GM23338 (cell line): ENCODE results near the gene SOAT1.

Source experiments
- EZH2 ChIP-seq: fragments of 200-600 bp; sonication (generic); IDR thresholded peaks from one replicate; pipeline ENCODE4 v1.8.0; 2017; ENCODE audit warnings: antibody characterized with exemption, mild to moderate bottlenecking, low read depth; ENCODE audit not compliant: unreplicated experiment
- EZH2phosphoT487 ChIP-seq: fragments of 200-600 bp; sonication (generic); IDR thresholded peaks from one replicate; pipeline ENCODE4 v1.8.1; 2018; ENCODE audit warnings: antibody characterized with exemption; ENCODE audit not compliant: unreplicated experiment
- JUNB ChIP-seq: IDR thresholded peaks from one replicate; pipeline ENCODE4 v1.6.1; 2016; ENCODE audit warnings: antibody characterized with exemption; ENCODE audit not compliant: unreplicated experiment
- POLR2AphosphoS5 ChIP-seq: IDR thresholded peaks from 2 replicates; pipeline ENCODE4 v1.6.1; 2016; ENCODE audit warnings: antibody characterized with exemption, low read depth
- ZNF114 ChIP-seq: fragments of 250-450 bp; sonication (Bioruptor Pico); IDR thresholded peaks from 2 replicates; pipeline ENCODE4 v1.5.0; 2020; ENCODE audit warnings: mild to moderate bottlenecking, moderate library complexity
- ZNF331 ChIP-seq: fragments of 250-450 bp; sonication (Bioruptor Pico); IDR thresholded peaks from 2 replicates; pipeline ENCODE4 v1.5.0; 2020; ENCODE audit warnings: low read depth, mild to moderate bottlenecking, moderate library complexity
- TF ChIP-seq, protein P1 (sequence below), 2 experiments: fragments of 200-600 bp in 1 of 2; sonication (generic) in 1 of 2; conservative IDR thresholded peaks; 2 replicates each; pipeline versions ENCODE4 v1.5.1 to v1.6.1; 2016 to 2017; ENCODE audit warnings: antibody characterized with exemption in 2 of 2, low read depth in 2 of 2, mild to moderate bottlenecking in 2 of 2, moderate library complexity in 1 of 2

DNA sequence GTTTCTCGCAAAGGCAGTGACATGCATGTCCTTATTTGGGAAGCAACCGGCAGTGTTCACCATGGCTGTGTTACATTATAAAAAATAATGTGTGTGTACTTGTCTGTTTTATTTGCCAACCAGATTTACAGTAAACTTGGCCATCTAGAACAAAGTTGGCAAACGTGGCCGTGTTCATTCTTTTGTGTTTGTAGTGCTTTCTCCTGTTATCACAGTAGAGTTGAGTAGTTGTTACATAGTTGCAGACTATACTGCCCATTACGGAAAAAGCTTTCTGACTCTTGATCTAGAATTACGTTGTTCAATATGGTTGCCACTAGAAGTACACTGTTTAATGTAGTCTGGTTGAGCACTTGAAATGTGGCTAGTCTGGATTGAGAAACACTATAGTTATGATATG, 19.4 kb downstream of the SOAT1 start:
- TF ChIP-seq JUNB (no peak), EZH2 (no peak), EZH2phosphoT487 (no peak), POLR2AphosphoS5 (no peak), ZNF331 (CRISPR knock-in tag) (no peak), ZNF114 (CRISPR knock-in tag) (no peak)
- TF ChIP-seq, protein P1, sequence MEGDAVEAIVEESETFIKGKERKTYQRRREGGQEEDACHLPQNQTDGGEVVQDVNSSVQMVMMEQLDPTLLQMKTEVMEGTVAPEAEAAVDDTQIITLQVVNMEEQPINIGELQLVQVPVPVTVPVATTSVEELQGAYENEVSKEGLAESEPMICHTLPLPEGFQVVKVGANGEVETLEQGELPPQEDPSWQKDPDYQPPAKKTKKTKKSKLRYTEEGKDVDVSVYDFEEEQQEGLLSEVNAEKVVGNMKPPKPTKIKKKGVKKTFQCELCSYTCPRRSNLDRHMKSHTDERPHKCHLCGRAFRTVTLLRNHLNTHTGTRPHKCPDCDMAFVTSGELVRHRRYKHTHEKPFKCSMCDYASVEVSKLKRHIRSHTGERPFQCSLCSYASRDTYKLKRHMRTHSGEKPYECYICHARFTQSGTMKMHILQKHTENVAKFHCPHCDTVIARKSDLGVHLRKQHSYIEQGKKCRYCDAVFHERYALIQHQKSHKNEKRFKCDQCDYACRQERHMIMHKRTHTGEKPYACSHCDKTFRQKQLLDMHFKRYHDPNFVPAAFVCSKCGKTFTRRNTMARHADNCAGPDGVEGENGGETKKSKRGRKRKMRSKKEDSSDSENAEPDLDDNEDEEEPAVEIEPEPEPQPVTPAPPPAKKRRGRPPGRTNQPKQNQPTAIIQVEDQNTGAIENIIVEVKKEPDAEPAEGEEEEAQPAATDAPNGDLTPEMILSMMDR (conservative IDR thresholded peaks at IDR 0.05; ENCODE audit: low read depth in 2 of 2), result no peak
